Astrocyte (in vitro differentiated cells and primary cell): ENCODE data around the gene ZCCHC2.

Experiments used
- EZH2 ChIP-seq: IDR thresholded peaks from 2 replicates; pipeline ENCODE4 v1.6.1; 2012; ENCODE audit warnings: mild to moderate bottlenecking, low read length, inconsistent platforms; ENCODE audit not compliant: insufficient read depth
- TF ChIP-seq, protein P1 (sequence below): IDR thresholded peaks from 2 replicates; pipeline ENCODE4 v1.5.1; 2011; ENCODE audit warnings: low read depth, mild to moderate bottlenecking, inconsistent platforms, low read length, moderate library complexity; ENCODE audit not compliant: insufficient read depth

DNA sequence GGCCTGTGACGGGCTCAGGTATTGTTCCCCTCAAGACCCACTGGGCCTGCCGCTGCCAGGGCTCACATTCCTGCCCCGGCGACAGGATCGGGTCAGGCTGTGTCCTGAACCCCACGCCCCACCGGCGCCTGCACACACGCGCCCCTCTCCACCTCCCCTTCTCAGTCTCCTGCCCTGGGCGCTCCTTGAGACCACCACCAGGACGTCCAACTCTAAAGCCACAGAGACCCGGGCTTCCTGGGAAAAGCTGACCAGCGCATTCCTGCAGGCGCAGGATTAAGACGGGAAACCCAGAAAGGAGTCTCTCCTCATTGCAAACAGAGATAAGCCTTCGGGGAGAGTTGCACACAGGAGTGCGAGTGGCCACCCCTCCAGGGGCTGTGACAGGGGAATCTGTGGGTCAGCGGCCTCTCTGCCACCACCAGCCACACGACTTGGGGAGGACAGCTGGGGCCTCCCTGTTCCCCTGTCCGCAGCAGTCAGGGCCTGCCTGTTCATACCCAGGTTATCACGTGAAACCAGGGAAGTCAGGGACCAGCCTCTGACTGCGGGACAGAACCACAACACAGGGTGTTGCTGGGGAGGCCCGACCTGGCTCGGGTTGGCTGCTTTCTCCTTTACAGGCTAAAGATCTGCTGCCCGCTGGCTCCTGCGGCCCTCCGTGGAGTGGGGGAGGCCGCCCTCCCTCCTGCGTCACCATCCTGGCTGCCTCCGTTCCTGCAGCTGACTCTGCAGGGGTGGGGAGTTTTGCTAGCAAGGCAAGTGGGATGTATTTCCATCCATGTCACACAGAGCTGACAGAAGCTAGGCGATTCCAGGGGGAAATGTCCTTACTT lies 88.8 kb downstream of the ZCCHC2 start:
- TF ChIP-seq, protein P1, sequence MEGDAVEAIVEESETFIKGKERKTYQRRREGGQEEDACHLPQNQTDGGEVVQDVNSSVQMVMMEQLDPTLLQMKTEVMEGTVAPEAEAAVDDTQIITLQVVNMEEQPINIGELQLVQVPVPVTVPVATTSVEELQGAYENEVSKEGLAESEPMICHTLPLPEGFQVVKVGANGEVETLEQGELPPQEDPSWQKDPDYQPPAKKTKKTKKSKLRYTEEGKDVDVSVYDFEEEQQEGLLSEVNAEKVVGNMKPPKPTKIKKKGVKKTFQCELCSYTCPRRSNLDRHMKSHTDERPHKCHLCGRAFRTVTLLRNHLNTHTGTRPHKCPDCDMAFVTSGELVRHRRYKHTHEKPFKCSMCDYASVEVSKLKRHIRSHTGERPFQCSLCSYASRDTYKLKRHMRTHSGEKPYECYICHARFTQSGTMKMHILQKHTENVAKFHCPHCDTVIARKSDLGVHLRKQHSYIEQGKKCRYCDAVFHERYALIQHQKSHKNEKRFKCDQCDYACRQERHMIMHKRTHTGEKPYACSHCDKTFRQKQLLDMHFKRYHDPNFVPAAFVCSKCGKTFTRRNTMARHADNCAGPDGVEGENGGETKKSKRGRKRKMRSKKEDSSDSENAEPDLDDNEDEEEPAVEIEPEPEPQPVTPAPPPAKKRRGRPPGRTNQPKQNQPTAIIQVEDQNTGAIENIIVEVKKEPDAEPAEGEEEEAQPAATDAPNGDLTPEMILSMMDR, result no peak
- no peak for TF ChIP-seq EZH2
